Endothelial cell of umbilical vein (primary cell): ENCODE measurements around the gene BRINP2. TPM values are rescaled to one million over a fixed set of nuclear protein-coding genes. Genes with fewer than 3 reads are reported as not detected.

Experiments
- BruUV-seq: library from RNA; stranded (reverse); fragments of 400-500 nt; replicated peaks from 2 replicates; lab custom pipeline; 2021; lab: Mats Ljungman, UMichigan
- CTCF ChIA-PET: fragments of 300-600, 350-600 bp; sonication (Branson Sonifier 250); formaldehyde crosslinking; loops from one replicate; lab custom pipeline; 2021; ENCODE audit warnings: antibody characterized with exemption, inconsistent platforms; lab: Charles Lee
- POLR2A ChIA-PET: fragments of 300-600, 350-600 bp; sonication (Branson Sonifier 250); formaldehyde crosslinking; loops from one replicate; lab custom pipeline; 2021; ENCODE audit warnings: antibody characterized with exemption, inconsistent platforms; lab: Charles Lee
- DNase-seq: peaks from one replicate; pipeline ENCODE4 v3.0.0-alpha.2; 2011; ENCODE audit warnings: low read depth, low spot score
- FAIRE-seq: peaks from 2 replicates; lab custom pipeline; 2011; peaks lifted over from hg19 to GRCh38; lab: Jason Lieb, UNC
- H2AFZ ChIP-seq: 2 replicates; pipeline ENCODE4 v1.6.0; 2012; ENCODE audit warnings: low read depth, low read length, control low read depth, inconsistent platforms
- H3K27ac ChIP-seq: 2 replicates; pipeline ENCODE4 v1.5.1; 2011; ENCODE audit warnings: low read depth, mild to moderate bottlenecking, control low read depth, low read length, moderate library complexity; ENCODE audit not compliant: insufficient read depth
- H3K27me3 ChIP-seq, 2 experiments: 2 replicates each; pipeline versions ENCODE4 v1.6.0 to v1.6.1; 2011; ENCODE audit warnings: low read length in 2 of 2, mixed read lengths in 1 of 2; ENCODE audit not compliant: control insufficient read depth in 2 of 2, insufficient read depth in 2 of 2
- H3K36me3 ChIP-seq, 2 experiments: 2 replicates in 1 of 2; 3 replicates in 1 of 2; pipeline ENCODE4 v1.5.1; 2011; ENCODE audit warnings: low read length in 2 of 2, mild to moderate bottlenecking in 1 of 2, moderate library complexity in 1 of 2; ENCODE audit not compliant: control insufficient read depth in 2 of 2, insufficient read depth in 2 of 2; ENCODE audit errors: extremely low read depth in 1 of 2
- H3K4me1 ChIP-seq: 3 replicates; pipeline ENCODE4 v1.5.1; 2011; ENCODE audit warnings: mild to moderate bottlenecking, low read length; ENCODE audit not compliant: control insufficient read depth, insufficient read depth; ENCODE audit errors: extremely low read depth
- H3K4me2 ChIP-seq: 2 replicates; pipeline ENCODE4 v1.6.1; 2011; ENCODE audit warnings: low read length, control low read depth, mixed read lengths; ENCODE audit not compliant: insufficient read depth
- H3K4me3 ChIP-seq, 3 experiments: fragments of 200-600 bp in 1 of 3; sonication (generic), shearing (Covaris generic) in 1 of 3; replicated peaks in 1 of 3; 2 replicates each; pipeline ENCODE4 v1.5.1; 2011 to 2016; ENCODE audit warnings: control low read depth in 3 of 3, low read length in 3 of 3, mild to moderate bottlenecking in 2 of 3, inconsistent platforms in 1 of 3, low read depth in 1 of 3, moderate library complexity in 1 of 3; ENCODE audit not compliant: insufficient read depth in 1 of 3
- H3K79me2 ChIP-seq: 2 replicates; pipeline ENCODE4 v1.6.0; 2012; ENCODE audit warnings: low read length, inconsistent platforms; ENCODE audit not compliant: control insufficient read depth, insufficient read depth
- H3K9ac ChIP-seq: replicated peaks from 2 replicates; pipeline ENCODE3; 2011; ENCODE audit warnings: low read length, control low read depth; ENCODE audit not compliant: insufficient read depth; ENCODE audit errors: extremely low read depth
- H3K9me1 ChIP-seq: replicated peaks from 3 replicates; pipeline ENCODE4 v1.6.0; 2011; ENCODE audit warnings: mild to moderate bottlenecking, low read length; ENCODE audit not compliant: control insufficient read depth, insufficient read depth; ENCODE audit errors: extremely low read depth
- H3K9me3 ChIP-seq: replicated peaks from 2 replicates; pipeline ENCODE4 v1.5.1; 2012; ENCODE audit warnings: low read length, inconsistent platforms; ENCODE audit not compliant: control insufficient read depth, insufficient read depth
- H4K20me1 ChIP-seq: replicated peaks from 2 replicates; pipeline ENCODE3; 2011; ENCODE audit warnings: mild to moderate bottlenecking, low read length; ENCODE audit not compliant: control insufficient read depth, insufficient read depth; ENCODE audit errors: extremely low read depth
- CTCF ChIP-seq, 2 donors: IDR thresholded peaks; 1 replicate in 1 of 2; 2 replicates in 1 of 2; pipeline ENCODE4 v1.5.1; 2011; ENCODE audit warnings: low read length in 2 of 2, mild to moderate bottlenecking in 2 of 2, moderate library complexity in 2 of 2, control low read depth in 1 of 2, inconsistent platforms in 1 of 2, low read depth in 1 of 2; ENCODE audit not compliant: insufficient read depth in 1 of 2; ENCODE audit errors: extremely low read depth in 1 of 2
- EZH2 ChIP-seq: IDR thresholded peaks from 2 replicates; pipeline ENCODE4 v1.6.1; 2012; ENCODE audit warnings: borderline replicate concordance, low read depth, mild to moderate bottlenecking, moderate library complexity, low read length, inconsistent platforms; ENCODE audit not compliant: severe bottlenecking
- FOS ChIP-seq: IDR thresholded peaks from 2 replicates; pipeline ENCODE4 v1.6.1; 2011; ENCODE audit warnings: mild to moderate bottlenecking, low read length, moderate library complexity, borderline replicate concordance; ENCODE audit not compliant: insufficient read depth
- GATA2 ChIP-seq: IDR thresholded peaks from 2 replicates; pipeline ENCODE4 v1.7.0; 2011; ENCODE audit warnings: low read depth, mild to moderate bottlenecking, moderate library complexity, mixed read lengths, low read length; ENCODE audit not compliant: insufficient read length, insufficient read depth
- JUN ChIP-seq: IDR thresholded peaks from 2 replicates; pipeline ENCODE4 v1.6.1; 2011; ENCODE audit warnings: borderline replicate concordance, low read depth; ENCODE audit not compliant: insufficient read length, insufficient read depth
- MAX ChIP-seq: IDR thresholded peaks from 2 replicates; pipeline ENCODE4 v1.6.1; 2011; ENCODE audit not compliant: insufficient read depth, insufficient read length
- MYC ChIP-seq: IDR thresholded peaks from one replicate; pipeline ENCODE4 v1.6.1; 2011; ENCODE audit warnings: mild to moderate bottlenecking, low read depth, low read length
- POLR2A ChIP-seq: IDR thresholded peaks from 2 replicates; pipeline ENCODE4 v1.6.1; 2012; ENCODE audit warnings: low read depth, mild to moderate bottlenecking, control low read depth, low read length
- POLR2AphosphoS5 ChIP-seq: IDR thresholded peaks from 2 replicates; pipeline ENCODE4 v1.6.1; 2012; ENCODE audit warnings: low read depth, mild to moderate bottlenecking, control low read depth, low read length, moderate library complexity; ENCODE audit not compliant: insufficient read depth
- dilution Hi-C: fragments of 300-500 bp; cut with MboI; formaldehyde crosslinking; loops from one replicate; pipeline ENCODE4 v1.15.0; 2019; ENCODE audit warnings: low sequenced_read_pairs; ENCODE audit not compliant: extremely low pct_ligation_motif_present
- intact Hi-C: fragments of 100-400 bp; cut with micrococcal nuclease; formaldehyde crosslinking; loops from one replicate; pipeline ENCODE4 v1.10.0; 2022
- polyA plus RNA-seq, 4 experiments: library from polyadenylated mRNA; depleted of rRNA in 3 of 4; stranded (reverse) in 3 of 4; unstranded in 1 of 4; fragments of >200 nt; gene quantifications; 2 replicates each; pipeline versions ENCODE4 v1.2.1 to v1.2.3, GENCODE V29; 2011 to 2012; ENCODE audit warnings: missing spikeins in 1 of 4
- total RNA-seq: library from RNA; stranded (reverse); gene quantifications from 2 replicates; pipeline ENCODE4 v1.2.3, GENCODE V29; 2021

Gene BRINP2
- total and polyA plus RNA-seq, 2 donors (not counting 3 experiments of a cell fraction or from before 2014, with no cell fraction given), result not detected

GRCh38 chr1:177282976-177283375, 112.2 kb downstream of the BRINP2 start:
- dilution Hi-C loops, result no loop called here
- BruUV-seq, result no TSS peak
- H2AFZ ChIP-seq, result no peak overlapping the region
- H3K4me3 ChIP-seq, result no peak overlapping the region
- no peaks in the 10 kb centered on the region for H3K36me3 ChIP-seq
- no peaks in the 10 kb centered on the region for H4K20me1 ChIP-seq
- no peaks in the 10 kb centered on the region for H3K79me2 ChIP-seq
- intact Hi-C loops, result no loop called here
- no peak overlapping the region for H3K27ac ChIP-seq
- H3K4me2 ChIP-seq, result no peak overlapping the region
- no peaks in the 10 kb centered on the region for H3K4me1 ChIP-seq
- H3K9ac ChIP-seq, result no peak overlapping the region
- H3K9me3 ChIP-seq, result no peaks in the 10 kb centered on the region
- FAIRE-seq (no peak), DNase-seq (no peak)
- no peaks in the 10 kb centered on the region for H3K27me3 ChIP-seq
- TF ChIP-seq GATA2 (no peak), JUN (no peak), POLR2A (no peak), POLR2AphosphoS5 (no peak), EZH2 (no peak), CTCF (IDR thresholded peaks at IDR 0.05; ENCODE audit: extremely low read depth in 1 of 2, insufficient read depth in 1 of 2, low read depth in 1 of 2, low read length in 2 of 2) (no peak), MYC (no peak), MAX (no peak), FOS (no peak)
- ChIA-PET CTCF (no interaction called here), POLR2A (no interaction called here)
- no peaks in the 10 kb centered on the region for H3K9me1 ChIP-seq
